ENCODE data around the gene ARHGAP6.
"Not testable (repeated sequence)": the region's sequence is repeated elsewhere in the genome, so short reads cannot be mapped to it uniquely, and the experiment has no call there.

ARHGAP6 gene

DNA sequence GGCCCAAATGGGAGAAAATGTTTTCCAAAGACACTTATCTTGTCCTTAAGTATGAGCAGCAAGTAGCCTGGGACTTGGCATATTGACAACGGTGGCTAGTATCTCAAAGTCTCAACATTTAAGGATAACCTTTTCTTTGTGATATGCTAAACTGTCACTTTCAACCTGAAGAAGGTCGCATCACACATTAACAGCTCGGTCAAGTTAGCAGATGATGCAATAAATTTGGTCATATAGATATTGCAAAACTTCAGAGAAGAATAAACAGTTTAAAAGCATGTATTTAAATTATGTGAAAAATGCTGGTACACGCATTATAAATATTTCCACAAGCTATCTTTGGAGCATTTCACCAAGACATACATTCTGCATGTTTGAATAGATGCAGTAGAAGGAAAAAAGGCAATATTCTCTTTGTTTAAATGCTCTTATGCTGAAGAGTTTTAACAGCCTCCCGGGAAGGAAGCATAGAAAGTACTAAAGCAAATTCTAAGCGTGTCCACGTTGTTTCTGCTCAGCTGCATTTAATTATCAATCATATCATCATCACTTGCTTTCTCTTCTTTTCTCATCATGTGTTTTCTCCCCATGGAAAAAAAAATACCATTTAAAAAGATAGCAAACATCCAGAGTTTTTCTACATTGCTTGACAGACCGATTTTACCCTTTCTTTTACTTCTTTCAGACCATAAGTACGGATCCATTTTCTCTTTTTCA, 24.2 kb downstream of the ARHGAP6 start:
- DNase-seq = no peak

GRCh38 chrX:11640089-11640488, 25.6 kb downstream of the ARHGAP6 start:
- no peak for DNase-seq

GRCh38 chrX:11632732-11633131, 33.0 kb downstream of the ARHGAP6 start:
- no peak for DNase-seq

DNA sequence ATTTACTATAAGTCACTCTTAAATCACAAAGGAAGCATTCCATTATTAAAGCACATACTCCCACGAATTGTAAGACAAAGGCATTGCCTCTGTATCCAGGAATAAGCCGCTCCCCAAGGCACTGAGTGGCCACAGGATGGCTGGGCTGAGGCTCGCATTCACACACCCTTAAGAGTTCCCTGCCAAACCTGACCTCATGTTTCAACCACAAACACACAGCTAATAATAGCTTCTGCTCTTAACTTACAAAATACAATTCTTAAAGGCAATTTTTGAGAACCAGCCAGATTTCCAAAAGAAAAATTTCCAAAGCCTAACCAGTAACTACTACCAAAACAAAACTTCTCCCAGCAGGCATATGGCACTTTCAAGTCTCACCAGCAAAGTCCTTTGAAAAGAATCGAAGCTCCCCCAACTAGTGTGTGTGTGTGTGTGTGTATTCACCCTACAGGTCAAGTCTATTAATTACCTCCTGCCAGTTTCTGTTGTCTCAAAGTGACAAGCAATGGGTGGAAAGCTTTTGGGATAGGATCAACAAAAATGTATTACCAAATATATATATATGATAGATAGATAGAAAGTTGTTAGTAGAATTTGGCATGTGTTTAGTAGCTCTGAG, 36.0 kb downstream of the ARHGAP6 start:
- DNase-seq = no peak

DNA sequence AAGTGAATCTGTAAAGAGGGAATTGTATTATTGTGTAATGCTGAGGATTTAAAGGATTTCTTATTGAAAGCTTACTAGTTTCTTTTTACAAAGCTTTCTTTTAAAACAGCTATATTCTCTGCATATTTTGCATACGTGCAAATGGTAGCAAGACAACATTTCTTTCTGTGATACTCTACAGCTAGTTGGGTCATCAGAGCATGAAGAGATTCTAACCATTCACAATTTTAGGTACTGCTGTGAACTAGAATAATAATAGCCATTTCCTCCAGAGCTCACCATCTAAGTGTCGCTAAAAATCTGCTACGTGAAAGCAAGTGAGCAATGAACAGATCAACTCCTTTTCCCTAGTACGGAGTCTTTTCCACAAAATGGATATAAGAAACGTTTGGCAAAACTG, 37.3 kb downstream of the ARHGAP6 start:
- DNase-seq = no peak

DNA sequence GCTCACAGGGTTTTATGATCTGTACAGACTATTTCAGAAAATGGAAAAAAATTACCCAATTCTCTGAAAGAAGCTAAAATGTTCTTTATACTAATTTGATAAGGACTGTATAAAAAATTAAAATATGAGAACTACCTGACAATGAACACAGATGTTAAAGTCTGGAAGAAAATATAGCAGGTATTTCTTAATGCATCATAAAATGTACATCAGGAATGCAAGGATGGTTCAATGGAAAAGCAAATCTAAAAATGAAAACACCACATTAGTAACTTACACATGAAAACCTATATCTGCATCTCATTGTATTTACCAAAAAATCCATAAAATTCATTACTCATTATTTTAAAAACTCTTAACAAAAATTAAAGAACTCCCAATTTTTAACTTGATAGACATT, 39.4 kb downstream of the ARHGAP6 start:
- no peak for DNase-seq

DNA sequence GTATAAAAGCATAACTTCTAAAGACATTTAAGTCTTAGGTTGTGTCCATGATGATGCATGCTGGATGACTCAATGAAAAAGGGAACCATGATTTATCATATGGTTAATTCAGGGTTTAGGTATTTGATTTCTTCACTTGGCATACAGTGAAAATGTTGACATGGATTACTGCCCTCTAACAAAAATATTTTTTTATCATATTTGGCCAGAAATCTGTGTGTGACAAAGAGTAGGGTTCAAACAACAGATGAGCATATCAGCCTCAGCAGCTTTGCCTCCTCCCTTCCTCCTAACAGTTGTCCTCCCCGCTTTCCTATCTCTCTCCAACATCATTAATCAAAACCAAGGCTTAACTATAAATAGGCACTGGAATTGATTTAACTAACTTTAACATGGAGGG, 46.3 kb downstream of the ARHGAP6 start:
- DNase-seq = no peak

DNA sequence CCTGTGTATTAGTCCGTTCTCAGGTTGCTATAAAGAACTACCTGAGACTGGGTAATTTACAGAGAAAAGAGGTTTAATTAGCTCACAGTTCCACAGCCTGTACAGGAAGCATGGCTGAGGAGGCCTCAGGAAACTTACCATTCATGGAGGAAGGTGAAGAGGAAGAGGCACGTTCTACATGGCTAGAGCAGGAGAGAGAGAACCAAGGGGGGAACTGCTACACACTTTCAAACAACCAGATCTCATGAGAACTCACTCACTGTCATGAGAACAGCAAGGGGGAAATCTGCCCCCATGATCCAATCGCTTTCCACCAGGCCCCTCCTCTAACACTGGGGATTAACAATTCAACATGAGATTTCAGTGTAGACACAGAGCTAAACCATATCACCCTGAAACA, 51.5 kb downstream of the ARHGAP6 start:
- not testable (repeated sequence) for DNase-seq

- DNase-seq = no peak
Measured at GRCh38 chrX:11611965-11612364, 53.8 kb downstream of the ARHGAP6 start.

GRCh38 chrX:11611161-11611560, 54.6 kb downstream of the ARHGAP6 start:
- no peak for DNase-seq

GRCh38 chrX:11609109-11609508, 56.6 kb downstream of the ARHGAP6 start:
- no peak for DNase-seq

DNA sequence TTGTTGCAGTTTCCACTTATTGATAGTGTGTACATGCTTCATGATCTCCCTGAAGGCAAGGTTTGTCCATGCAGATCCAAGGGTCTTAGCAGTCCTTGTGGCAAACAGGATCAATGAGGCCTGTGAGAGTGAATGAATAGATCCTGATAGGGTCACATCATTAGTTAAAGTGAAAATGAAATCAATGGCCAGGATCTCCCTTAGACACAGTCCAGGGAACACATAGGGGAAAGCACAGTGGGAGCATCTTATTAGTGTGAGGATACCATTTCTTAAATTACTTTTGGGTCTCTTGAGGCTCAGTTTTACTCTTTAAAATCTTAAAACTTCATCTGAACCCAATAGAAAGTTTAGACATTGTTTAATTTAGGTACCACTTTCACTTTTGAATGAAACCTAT, 59.3 kb downstream of the ARHGAP6 start:
- DNase-seq = no peak

DNA sequence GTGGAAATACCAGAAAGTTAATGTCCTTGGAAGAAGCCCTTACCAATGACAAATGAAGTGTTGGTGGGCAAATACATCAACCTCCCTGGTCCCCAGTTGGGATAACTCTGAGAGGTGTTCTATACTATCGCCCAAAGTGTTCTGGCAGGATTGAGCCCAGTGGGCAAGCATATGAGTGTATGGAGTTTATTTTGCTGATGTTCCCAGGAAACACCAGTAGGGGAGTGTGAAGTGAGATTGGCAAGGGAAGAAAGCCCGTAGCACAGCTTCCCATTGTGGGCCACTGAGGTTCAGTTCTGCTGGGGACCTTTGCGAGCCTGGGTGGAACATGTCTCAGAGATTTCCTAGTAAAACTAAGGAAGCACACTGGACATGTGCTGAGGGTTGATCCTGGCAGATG, 65.1 kb downstream of the ARHGAP6 start:
- no peak for DNase-seq

GRCh38 chrX:11597479-11597878, 68.2 kb downstream of the ARHGAP6 start:
- DNase-seq = no peak

GRCh38 chrX:11591723-11592346, 73.9 kb downstream of the ARHGAP6 start:
- no peak for DNase-seq

DNA sequence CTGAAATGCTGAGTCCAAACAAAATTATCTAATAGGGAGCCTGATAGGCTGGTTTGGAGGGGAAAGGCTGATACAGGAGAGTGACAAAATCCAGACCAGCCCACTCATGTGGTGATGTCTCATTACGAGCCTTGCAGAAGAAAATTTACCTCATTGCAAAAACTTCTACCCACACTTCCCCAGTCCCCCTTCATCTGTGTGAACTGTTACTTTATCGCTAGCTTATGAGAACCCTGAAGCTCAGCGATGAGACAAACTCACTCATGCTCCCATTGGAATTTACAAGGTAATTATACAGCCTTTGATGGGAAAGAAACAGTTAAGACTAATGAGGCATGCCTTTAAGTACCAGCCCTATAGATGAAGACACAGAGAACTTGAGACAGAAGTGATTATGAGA, 76.1 kb downstream of the ARHGAP6 start:
- DNase-seq = no peak

DNA sequence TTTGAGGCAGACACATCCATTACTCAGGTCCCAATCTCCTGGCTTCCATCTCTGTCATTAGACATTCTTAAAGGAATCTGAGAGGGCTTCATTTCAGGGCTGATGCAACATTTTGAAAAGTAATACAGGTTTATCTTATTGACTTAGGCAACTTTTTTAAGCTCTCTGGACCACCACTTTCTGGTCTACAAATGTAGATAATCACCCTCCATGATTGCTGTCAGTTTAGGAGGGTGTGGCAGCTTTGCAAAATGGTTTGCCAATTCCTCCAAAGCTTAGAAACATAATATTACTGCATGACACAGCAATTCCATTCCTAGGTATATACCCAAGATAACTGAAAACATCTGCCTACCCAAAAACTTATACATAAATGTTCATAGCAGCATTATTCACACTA, 77.6 kb downstream of the ARHGAP6 start:
- DNase-seq = no peak

DNA sequence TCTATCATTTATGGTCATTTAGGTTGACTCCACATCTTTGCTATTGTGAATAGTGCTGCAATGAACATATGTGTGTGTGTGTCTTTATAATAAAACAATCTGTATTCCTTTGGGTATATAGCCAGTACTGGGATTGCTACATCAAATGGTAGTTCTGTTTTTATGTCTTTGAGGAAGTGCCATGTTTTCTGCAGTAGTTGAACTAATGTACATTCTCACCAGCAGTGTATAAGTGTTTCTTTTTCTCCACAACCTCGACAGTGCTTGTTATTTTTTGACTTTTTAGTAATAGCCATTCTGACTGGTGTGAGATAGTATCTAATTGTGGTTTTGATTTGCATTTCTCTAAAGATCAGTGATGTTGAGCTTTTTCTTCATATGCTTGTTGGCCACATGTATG, 80.5 kb downstream of the ARHGAP6 start:
- no peak for DNase-seq

GRCh38 chrX:11580789-11581188, 84.9 kb downstream of the ARHGAP6 start:
- DNase-seq = no peak

DNA sequence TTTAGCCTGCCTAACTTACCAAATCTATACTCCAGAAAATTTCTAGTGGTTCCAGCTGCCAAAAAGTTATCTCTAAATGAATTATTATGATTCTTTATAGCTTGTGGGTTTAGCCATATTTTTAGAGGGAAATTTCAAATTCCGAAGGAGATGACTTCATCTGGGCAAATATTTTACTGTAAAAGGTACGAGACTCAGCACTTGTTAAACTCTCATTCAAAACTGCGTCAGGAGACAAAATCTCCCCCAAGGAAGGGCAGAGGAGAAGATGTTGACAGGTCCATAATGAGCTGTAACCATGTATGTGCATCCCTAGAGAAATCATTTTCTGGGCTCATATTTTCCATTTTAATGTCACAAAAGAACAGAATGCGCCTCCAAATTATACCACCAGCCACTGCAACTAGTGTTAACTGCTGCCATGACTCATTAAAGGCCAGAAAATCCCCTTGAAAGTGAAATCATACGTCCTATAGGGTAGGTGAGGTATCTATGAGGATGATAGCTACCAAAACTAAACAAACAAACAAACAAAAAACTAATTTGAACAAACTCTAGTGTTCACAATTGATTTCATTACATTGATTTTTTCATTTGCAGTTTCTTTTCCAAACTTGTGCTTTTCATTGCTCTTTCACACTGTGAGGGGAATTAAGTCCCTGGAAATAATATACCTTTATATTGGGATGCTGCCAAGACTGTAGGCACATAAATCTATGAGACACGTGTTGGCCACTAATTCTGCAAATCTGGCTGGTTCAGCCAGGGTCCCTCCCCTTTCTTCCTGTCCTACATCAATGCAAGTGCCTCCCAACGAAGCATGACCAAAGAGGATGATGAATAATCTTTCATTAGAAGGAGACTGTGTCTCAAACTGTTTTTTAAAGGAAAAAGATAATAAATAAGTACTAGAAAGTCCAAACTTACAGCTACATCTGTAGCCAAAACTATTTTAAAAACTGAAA, 85.8 kb downstream of the ARHGAP6 start:
- no peak for DNase-seq

DNA sequence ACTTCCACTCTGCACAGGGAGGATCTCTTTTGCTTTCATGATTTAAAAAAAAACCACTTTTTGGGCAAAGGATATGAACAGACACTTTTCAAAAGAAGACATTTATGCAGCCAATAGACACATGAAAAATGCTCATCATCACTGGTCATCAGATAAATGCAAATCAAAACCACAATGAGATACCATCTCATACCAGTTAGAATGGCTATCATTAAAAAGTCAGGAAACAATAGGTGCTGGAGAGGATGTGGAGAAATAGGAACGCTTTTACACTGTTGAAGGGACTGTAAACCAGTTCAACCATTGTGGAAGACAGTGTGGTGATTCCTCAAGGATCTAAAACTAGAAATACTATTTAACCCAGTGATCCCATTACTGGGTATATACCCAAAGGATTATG, 87.4 kb downstream of the ARHGAP6 start:
- DNase-seq = not testable (repeated sequence)

DNA sequence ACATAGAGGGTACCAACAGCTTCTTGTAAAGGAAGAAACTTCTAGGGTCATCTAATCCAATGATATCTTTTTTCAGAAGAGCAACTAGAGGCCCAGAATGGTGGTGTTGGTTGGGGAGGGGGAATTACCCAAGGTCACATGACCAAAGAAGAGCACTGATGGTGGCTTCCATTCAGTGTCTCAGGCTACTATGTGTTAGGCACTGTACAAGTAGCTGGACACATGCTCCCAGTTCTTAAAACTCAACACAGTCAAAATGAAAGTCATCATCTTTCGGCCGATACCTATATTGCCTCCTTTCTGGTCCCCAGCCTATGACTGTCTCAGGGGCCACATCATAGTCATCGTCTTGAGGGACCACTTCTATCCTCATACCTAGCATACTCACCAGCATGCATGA, 88.1 kb downstream of the ARHGAP6 start:
- no peak for DNase-seq

DNA sequence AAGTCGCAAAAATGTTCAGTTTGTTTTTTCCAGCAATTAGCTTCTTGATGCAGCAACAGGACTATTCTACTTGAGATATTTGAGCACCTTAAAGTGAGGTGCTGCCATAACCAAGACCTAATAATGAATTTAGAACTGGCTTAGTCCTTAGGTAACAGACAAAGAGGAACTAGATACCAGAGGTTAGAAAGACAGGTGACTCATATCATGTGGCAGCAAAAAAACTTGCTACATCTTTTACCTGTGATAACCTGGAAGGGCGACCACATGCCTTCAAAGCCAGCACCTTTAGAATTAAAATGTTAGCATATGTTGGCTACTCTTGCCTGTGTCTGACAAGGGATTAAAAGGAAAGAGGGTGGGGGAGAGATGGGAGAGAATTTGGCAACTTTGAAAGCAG, 90.4 kb downstream of the ARHGAP6 start:
- DNase-seq = no peak
